GM18511 (cell line): Measurements from ENCODE around the gene ARHGAP33.

ENCODE experiments used
- ATAC-seq: cut with Tn5 transposase; IDR thresholded peaks from one replicate; pipeline ENCODE4 v1.9.1; 2021; ENCODE audit warnings: mild to moderate bottlenecking, moderate library complexity; ENCODE audit not compliant: unreplicated experiment

The ARHGAP33 gene

GRCh38 chr19:35775298-35776101 is at the start of gene ARHGAP33:
Gene ARHGAP33 (plus strand): TSS chr19:35775564. CDS start chr19:35775659, 95 bp downstream.
- ATAC-seq = peak; percentile 96

GRCh38 chr19:35727053-35727955 is 48.1 kb upstream of the ARHGAP33 start:
- ATAC-seq = no peak

GRCh38 chr19:35727956-35728706 is 47.2 kb upstream of the ARHGAP33 start:
- no peak for ATAC-seq

- no peak for ATAC-seq
These were observed 46.3 kb upstream of the ARHGAP33 start for GRCh38 chr19:35729021-35729420.

GRCh38 chr19:35729763-35730162 is 45.6 kb upstream of the ARHGAP33 start:
- ATAC-seq = no peak

- no peak for ATAC-seq
These were observed 45.0 kb upstream of the ARHGAP33 start for GRCh38 chr19:35730326-35730725.

- ATAC-seq = no peak
These were observed 44.0 kb upstream of the ARHGAP33 start for GRCh38 chr19:35731353-35731752.

- ATAC-seq = no peak
These were observed 43.5 kb upstream of the ARHGAP33 start for GRCh38 chr19:35731779-35732405.

GRCh38 chr19:35732540-35733179 is 42.7 kb upstream of the ARHGAP33 start:
- ATAC-seq = no peak

GRCh38 chr19:35733180-35734125 is 41.9 kb upstream of the ARHGAP33 start:
- no peak for ATAC-seq

- no peak for ATAC-seq
These were observed 41.1 kb upstream of the ARHGAP33 start for GRCh38 chr19:35734273-35734672.

GRCh38 chr19:35734889-35735288 is 40.5 kb upstream of the ARHGAP33 start:
- no peak for ATAC-seq

- no peak for ATAC-seq
These were observed 38.2 kb upstream of the ARHGAP33 start for GRCh38 chr19:35736913-35737886.

- no peak for ATAC-seq
These were observed 37.1 kb upstream of the ARHGAP33 start for GRCh38 chr19:35738021-35738886.

GRCh38 chr19:35738887-35739229 is 36.5 kb upstream of the ARHGAP33 start:
- ATAC-seq = no peak

GRCh38 chr19:35739275-35740107 is 35.9 kb upstream of the ARHGAP33 start:
- ATAC-seq = no peak
